ENCODE data around the gene FGF1.
A peak's percentile ranks its signal among the peaks of the same experiment; 100 is the strongest.

Gene FGF1

DNA sequence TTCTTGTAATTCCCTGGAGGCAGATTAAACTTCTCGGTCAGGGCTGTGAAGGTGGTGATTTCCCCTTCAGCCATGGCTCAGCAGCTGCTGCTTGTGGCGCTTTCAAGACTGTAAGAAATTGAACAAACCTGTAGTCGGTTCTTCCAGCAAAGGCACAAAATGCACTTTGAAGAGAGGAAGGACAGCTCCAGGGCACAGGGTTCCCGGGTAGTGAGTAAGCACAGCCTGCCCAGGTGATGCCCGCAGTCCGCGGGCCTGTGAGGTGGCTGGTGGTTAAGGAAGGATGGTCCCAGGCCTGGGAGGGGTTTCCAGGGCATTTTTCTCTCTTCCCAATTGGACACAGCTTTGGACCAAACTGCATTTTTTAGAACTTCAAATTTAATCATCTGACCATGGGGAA is 71.8 kb downstream of the FGF1 start:
- FAIRE-seq (no peak), DNase-seq (ENCODE audit: low spot score) (no peak)

DNA sequence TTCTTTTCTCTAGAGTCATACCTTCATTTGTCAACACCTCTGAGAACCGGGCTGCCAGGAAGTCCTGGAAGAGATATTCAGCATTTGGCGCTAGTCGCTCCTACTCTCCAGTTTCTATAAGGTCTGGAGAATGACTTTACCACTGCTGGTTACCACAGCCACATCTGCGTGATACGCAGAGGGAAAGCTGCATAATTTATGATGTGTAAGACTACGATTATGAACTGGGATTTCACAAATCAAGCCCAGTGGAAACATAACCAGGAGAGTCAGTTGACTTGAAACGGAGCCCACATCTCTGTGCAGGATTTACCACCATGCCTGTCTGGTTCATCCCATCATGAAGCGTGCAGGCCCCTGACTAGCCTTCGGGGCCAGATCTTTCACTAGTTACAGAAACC is 72.6 kb downstream of the FGF1 start:
- no peak for FAIRE-seq
- DNase-seq (ENCODE audit: low spot score): no peak

DNA sequence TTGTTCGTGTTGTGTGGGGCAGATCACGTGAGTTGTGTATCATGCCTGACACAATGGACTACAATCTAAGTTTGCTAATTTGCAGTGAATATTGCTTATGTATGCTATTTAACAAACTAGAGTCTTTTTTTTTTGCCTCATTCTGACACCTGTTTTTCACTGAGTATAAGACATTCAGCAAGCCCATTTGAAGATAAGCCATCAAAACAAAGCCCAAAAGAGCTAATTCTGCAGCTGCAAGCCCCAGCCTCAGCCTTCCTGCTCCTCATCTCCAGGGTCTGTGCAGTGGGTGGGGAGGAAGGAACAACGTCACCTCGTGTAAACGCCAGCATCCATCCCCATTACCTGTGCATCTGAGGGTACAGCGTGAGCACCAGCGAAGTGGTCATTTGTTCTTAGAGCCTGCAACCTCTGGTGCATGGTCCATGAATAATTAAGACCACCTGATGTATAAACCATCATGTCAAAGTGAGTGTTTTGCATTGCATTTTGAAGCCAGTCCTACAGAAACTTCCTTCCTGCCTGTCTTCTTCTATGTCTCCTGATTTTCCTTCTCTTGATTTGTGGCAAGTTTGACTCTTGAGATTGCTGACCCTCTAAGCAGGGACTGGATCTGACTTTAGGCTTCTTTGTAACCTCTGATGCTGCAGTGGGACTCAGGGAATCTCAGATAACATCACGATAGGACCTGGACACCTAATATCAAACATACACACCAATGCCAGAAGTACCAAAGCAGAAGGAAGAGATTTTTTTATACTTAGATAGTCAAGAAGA is 73.2 kb downstream of the FGF1 start:
- FAIRE-seq: no peak
- no peak for DNase-seq (ENCODE audit: low spot score)

DNA sequence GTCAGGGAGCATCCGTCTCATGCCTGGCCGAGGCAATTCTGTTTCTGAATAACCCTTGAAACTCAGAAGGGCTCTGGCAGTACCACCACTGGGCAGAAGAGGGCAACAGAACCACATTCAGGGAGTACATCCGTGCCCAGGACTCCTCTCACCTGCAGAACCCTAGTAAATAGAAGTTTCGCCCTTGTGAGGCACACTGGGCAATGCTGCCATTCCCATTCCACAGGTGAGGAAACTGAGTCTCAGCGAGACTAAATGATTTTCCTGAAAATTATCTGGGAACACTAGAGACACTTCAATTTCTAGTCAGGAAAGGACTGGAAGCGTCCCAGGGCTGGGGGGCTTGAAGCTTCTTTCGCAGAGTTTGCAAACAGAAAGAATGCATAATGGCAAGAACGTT is 74.7 kb downstream of the FGF1 start:
- peak; percentile 63 for DNase-seq (ENCODE audit: low spot score)
- no peak for FAIRE-seq

DNA sequence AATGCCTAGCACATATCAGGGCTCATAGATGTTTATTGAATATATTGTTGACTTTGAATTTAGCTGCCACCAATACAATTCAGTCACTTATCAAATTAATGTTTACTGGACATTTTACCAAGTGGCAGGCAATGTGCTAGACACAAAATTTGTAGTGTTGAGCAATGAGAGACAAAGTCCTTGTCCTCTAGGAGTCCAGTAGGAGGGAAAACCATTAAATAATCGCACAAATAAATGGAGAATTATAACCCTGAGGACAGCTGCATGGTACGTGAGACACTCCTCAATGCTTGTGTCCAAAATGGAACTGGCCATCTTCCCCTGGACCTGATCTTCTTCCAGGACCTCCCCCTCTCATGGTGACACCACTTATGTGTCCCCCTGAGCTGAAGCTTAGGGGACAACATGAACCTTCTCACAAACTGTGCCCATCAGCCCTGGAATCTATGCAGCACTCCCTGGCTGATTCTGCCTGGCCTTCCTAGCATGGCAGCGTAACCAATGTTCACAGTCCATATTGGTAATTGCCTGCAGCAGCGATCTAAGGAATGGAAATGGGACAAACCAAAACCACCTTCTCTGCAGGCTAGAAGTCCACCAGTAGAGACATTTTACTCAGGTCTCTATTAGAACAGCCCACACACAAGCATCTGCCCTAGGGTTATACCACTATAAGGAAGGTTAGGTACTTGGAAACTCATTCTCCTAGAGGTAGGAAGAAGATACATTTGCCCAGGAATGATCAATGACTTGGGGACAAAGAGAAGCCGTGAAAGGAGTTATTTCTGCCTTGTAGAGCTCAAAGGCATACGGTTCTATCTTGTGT is 75.5 kb downstream of the FGF1 start:
- no peak for DNase-seq (ENCODE audit: low spot score)
- FAIRE-seq: no peak

DNA sequence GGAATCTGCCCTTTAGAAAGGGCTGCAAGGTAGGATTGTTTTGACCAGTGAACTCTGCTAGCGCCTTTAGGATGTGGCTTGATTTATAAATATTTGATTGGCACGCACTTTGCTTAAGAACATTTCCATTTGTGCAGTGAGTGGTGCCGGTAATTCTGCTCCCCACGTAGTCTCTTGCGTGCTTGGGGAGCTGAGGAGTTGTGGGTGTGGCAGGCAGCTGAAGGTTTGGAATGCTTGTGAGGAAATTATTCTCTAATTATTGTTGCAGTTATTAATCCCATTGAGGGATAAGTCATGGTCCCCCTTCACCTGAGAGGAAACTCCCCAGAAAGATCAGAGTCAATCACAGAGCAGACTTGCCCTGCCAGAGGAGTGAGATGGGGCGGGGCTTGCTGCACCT is 76.7 kb downstream of the FGF1 start:
- FAIRE-seq: no peak
- DNase-seq (ENCODE audit: low spot score): no peak

DNA sequence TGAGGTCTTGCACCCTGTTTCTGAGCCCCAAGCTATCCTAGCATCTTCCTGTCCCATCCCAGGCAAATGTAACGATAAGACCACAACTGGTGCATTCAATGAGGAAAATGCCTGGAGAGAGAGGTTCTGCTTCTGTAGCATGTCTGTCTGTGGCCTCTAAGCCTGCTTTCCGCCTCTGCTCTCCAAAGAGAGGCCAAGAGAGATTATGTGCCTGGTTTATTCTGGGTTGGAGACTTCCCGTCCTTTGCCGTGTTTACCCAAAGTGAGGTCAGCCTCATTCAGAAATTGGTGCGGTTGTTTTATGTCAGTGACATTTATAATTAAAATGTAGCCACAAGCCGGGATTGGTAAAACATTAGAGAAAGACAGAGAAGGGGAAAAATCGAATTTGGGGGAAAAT is 77.8 kb downstream of the FGF1 start:
- no peak for FAIRE-seq
- DNase-seq (ENCODE audit: low spot score): no peak

DNA sequence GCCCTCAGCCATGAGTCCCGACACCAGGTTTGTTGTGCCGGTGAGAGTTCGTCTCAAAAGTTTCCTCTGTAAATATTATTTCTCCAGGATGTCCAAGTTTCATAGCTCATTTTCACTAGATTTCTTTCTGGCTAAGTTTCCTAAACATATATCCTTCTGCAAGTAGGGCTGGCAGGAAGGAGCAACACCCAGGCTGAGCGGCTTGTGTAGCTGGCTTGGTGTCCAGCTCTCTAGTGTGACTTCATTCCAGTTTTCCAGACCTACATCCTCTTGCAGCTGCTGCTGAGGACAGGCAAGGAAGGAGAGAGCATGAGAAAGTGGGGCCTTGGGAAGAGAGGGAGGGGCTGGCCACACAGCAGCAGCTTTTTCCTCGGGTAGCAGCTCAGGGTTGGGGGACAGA is 80.3 kb downstream of the FGF1 start:
- FAIRE-seq: no peak
- DNase-seq (ENCODE audit: low spot score): no peak

DNA sequence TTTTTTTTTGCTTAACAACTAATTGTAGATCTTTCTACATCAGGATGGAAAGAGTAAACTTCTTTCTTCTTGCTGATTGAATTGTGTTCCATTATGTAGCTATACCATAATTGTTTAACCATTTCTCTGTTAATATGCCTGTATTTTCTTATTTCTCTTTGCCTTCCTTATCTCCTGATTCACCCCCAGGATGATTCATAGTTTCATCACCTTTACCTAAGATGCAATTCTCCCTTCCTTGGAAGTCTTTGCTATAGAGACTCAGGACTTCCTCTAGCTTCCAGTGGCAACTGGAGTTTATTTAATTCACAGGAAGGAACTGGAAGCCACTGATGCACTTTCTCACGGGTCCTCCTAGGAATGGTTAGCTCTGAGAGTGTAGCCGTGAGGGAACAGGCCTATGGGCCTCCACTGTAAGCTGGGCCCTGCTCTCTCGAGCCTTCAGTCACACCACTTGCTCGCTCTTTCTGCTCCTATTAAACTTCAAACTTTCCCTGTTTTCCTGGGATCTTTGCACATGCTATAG is 83.1 kb downstream of the FGF1 start:
- peak; percentile 12 for DNase-seq (ENCODE audit: low spot score)
- FAIRE-seq: no peak

DNA sequence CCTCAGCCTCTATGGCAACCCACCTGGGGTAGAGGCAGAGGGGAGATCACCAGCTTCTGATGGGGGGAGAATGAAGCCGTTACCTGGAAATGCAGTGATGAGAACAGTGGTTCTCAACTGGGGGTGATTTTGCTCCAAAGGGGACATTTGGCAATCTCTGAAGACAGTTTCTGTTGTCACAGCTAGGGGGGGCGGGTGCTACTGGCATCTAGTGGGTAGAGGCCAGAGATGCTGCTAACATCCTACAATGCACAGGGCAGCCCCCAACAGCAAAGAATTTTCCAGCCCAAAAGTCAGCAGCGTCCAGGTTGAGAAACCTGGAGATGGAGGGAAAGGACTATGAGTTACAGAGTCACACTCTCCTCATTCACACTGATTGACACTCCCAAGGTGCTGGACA is 84.5 kb downstream of the FGF1 start:
- no peak for DNase-seq (ENCODE audit: low spot score)
- no peak for FAIRE-seq

DNA sequence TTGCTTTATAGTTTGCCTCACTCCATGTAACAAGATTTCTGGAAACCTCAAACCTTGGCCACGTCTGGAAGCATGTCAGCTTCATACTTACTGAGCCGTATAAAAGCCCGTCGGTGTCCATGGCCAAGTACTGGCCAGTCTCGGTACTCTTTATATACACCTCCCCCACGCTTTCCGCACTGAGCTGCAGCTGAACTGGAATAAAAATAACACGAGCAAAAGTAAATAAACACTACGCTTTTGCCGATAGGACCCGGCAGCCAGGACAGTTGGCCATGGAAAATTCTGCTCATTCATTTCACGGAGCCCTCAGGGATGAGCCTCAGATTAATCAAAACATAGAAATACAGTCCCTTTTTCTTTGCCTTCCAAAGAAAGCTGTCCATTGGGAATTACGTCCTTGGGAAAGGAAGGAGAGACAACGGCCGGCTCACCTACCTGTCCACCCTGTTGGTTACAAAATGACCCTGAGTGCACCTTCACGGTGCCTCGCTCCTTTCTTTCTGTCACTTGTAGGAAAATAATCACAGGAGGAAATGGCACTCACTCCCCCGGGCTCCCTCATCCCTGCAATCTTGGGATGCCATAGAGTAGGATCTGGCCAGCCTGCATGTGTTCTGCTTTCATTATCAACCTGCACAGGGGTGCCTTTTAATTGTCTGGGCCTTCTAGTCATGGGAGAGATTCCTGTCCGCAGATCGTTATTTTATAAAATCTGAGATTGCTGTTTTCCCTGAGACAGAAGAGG is 85.1 kb downstream of the FGF1 start:
- FAIRE-seq (no peak), DNase-seq (ENCODE audit: low spot score) (no peak)

DNA sequence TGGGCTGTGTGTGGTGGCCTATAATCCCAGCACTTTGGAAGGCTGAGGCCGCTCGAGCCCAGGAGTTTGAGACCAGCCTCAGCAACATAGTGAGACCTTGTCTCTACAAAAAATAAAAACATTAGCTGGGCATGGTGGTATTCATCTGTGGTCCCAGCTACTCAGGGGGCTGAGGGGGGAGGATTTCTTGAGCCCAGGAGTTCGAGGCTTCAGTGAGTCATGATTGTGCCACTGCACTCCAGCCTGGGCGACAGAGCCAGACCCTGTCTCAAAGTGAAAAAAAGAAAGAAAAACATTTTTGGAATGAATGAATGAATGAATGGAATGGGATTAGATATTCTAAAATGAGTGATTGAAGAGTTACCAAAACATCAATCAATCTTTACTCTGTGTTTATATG is 85.8 kb downstream of the FGF1 start:
- no peak for FAIRE-seq
- no peak for DNase-seq (ENCODE audit: low spot score)

DNA sequence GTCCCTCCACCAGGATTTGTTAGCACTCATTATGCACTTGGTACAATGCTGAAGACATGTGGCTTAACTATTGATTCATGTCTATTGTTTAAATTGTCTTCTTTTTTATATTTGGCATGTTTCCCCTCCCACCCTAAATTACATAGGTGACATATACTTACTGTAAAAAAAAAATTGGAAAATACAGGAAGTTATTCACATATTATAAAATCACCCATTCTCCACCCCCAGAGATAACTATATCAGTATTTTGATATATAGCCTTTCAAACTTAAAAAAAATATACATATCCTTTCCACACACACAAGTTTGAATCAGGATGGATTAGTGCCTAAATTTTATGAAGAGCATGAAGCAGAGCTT is 87.6 kb downstream of the FGF1 start:
- DNase-seq (ENCODE audit: low spot score) (no peak), FAIRE-seq (no peak)

DNA sequence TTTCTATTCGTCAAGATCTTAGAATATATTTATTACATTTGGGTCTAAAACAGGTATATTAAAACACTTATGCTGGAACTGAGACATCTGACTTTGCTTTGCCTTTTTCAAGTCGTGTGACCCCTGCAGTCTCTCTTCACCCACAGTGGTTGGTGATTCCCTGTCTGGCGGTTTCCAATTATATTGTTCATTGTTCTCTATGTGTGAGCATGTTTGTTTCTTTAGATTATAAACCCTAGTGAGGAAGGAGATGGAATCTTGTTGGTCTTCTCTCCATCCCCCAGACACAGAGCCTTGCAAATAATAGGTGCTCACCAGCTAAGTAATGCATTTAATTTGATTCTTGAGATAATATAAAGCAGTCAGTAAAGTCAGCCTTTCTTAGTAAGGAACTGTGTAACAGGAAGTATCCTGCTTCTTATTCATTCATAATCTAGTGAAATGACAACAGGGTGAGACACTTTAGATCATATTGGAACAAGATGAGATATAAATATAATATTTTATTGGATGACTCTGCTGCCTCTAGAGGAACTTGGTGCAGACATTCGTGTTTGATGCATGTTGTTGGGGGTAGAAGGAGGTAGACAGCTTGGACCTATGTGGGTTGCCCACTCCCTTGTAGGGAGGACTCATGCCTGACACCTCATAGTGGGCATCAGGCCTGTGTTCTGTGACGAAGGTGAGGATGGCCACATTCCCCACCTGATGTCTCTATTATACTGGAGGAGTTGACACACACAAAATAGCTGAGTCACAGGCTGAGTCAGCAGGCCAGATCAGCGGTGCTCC is 88.1 kb downstream of the FGF1 start:
- FAIRE-seq (no peak), DNase-seq (ENCODE audit: low spot score) (peak; percentile 48)

DNA sequence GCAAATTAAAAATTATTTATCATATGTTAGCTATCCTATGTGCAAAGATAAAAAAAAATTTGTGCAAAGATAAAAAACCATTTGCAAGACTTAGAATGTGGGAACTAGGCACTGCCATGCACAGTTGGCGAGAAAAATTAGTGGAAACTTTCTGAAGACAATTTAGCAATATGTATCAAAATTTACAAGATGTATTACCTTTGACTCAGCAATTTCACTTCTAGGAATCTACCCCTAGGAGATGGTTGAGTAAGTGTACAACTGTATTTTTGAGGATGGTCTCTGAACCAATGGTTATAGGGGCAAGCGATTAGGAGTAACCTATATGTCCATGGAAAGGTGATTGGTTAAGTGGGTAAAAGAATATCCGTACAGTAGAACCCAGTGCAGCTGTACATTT is 88.9 kb downstream of the FGF1 start:
- FAIRE-seq (no peak), DNase-seq (ENCODE audit: low spot score) (no peak)

DNA sequence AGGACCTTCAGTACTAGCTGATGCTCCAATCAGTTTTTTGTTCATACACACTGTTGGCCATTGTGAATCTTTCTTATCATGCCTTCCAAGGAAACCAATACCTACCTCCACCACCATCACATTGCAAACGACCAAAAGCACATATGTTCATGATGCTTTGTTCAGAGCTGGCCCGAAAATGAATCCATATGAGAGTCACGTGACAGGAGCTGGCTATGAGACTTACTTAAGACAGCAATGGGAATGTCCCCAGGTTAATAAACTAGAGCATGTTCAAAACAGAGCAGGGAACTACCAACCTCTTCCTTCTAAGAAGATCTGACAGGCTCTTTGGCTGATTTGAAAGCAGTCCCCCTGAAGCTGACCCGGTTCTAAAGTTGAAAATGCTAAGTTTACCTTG is 93.5 kb downstream of the FGF1 start:
- FAIRE-seq: no peak
- no peak for DNase-seq (ENCODE audit: low spot score)

DNA sequence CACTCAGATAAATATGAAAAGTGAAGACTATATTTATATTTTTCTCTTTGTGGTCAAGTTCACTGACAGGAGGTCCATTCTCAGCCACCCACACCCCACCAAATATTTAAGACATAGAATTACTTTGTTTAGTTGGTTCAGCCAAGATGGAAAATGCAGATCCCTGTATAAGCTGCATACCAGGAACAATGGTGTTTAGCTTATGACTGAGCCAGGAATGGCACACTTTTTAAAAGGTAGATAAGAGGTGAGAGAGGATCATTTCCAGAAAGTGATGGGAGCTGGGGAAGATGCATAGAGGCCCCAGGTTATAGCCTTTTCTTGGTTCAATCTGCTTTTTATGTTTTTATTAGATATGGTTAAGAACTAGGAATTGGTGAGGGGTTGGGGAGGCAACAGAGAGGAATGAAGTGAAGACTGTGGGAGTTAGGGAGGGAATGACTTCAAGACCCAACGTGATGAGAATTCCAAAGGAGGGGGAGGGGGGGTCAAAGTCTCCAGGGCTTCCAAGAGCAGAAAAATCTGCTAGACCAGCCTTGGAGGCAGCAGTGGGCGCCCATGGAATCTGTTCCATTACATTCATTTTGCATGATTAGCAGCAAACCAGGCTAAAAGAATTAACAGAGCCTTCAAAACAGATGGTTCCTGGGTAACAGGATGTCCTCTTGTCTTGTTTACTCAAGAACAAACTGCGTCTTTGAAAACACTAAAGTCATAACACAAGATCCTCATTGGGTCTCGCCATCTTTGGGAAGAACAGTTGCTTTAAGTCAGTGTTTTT is 95.2 kb downstream of the FGF1 start:
- FAIRE-seq: no peak
- no peak for DNase-seq (ENCODE audit: low spot score)

DNA sequence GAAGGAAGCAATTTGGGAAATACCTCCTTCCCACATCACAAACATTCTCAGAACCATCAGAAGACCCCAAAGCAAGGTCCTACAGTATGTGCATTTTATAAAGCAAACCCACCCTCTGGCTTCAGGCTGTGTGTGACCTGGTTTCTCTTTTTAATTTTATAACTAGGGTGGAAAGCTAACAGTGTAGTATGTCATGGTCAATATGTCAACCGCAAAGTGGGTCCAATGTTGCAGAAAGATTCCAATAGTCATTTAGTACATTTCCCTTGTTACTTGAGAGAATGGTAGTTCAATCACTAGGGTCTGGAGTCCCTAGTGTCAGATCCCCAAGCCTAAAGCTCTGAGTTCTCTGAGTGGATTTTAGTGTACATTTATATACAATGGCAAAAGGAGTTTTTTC is 96.2 kb downstream of the FGF1 start:
- FAIRE-seq: no peak
- DNase-seq (ENCODE audit: low spot score): no peak

DNA sequence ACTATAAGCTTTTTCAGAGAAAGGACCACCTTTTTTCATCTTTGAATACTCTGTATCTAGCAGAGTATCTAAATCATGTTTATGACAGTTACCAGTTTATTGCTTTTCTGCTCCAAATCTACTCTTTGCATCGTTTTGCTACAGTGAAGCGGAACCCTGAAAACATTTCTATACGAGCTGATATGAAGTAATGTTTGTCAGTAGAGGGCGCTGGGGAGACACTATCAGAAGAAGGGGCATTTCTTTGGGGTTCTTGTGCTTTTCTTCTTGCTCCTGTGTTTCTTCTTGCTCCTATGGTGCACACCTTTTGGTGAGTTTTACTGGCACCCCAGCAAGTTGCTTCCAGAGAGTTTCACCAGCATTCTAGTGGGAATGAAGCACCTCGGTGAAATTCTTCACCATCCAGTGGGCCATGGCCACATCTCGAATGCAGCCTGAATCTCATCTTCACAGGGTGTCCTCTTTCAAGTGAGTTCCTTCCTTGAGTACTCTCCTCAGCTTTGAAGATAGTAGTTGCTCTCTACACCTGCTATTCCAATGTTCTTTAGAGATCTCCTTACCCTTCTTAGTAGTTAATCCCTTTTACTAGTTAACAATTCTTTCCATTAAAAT is 98.4 kb downstream of the FGF1 start:
- FAIRE-seq (no peak), DNase-seq (ENCODE audit: low spot score) (peak; percentile 14)

DNA sequence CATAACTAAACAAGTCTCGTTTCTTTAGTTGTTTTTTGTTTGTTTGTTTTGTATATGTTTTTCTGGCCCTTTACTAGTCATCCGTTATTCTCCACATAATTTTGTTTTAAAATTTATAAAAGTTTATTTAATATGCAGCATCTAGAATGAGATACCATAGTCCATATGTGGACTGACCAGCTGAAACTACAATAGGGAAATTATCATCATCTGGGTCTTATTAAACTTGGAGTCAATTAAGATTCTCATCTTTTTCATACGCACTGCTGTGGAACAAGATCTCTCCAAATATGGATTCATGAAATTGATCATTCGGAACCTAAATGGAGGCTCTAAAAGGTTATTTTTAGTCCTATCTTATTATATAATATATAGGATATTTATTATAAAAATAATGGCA is 99.3 kb downstream of the FGF1 start:
- no peak for DNase-seq (ENCODE audit: low spot score)
- FAIRE-seq: no peak
